ENCODE results near the gene NELFCD. TPM values are rescaled to one million over a fixed set of nuclear protein-coding genes. Genes with fewer than 3 reads are reported as not detected.
A peak's percentile ranks its signal among the peaks of the same experiment; 100 is the strongest.
"Not testable (repeated sequence)": the region's sequence is repeated elsewhere in the genome, so short reads cannot be mapped to it uniquely, and the experiment has no call there.

The NELFCD gene
- total RNA-seq, 4 donors from 2014 or later, result 45.9 to 90.0 (median 63.4) TPM

- no peak for TF ChIP-seq POLR2A (IDR thresholded peaks at IDR 0.05)
- no peak for TF ChIP-seq CTCF (IDR thresholded peaks at IDR 0.05)
- TF ChIP-seq POLR2AphosphoS5 (IDR thresholded peaks at IDR 0.05), result no peak
- H3K27me3 ChIP-seq, result no peaks in the 10 kb centered on the region
- no peak overlapping the region for H3K27ac ChIP-seq
- peaks cover 54% of the 10 kb centered on the region for H3K36me3 ChIP-seq
- H3K9me3 ChIP-seq, result no peaks in the 10 kb centered on the region
- H3K4me3 ChIP-seq, result no peak overlapping the region
- no peak for DNase-seq (ENCODE audit: low spot score in 2 of 2)
- H3K4me1 ChIP-seq, result peaks cover 36% of the 10 kb centered on the region
- WGBS, result 95% methylated on average over 2 of the region's 2 CpGs
Measured at GRCh38 chr20:59033616-59034165, 52.6 kb downstream of the NELFCD start.

- Histone ChIP-seq H3K27ac (no peak overlapping the region), H3K4me3 (no peak overlapping the region), H3K4me1 (peaks cover 31% of the 10 kb centered on the region), H3K36me3 (peaks cover 38% of the 10 kb centered on the region), H3K9me3 (no peaks in the 10 kb centered on the region), H3K27me3 (no peaks in the 10 kb centered on the region)
- no peak for DNase-seq (ENCODE audit: low spot score in 2 of 2)
- TF ChIP-seq POLR2AphosphoS5 (IDR thresholded peaks at IDR 0.05) (no peak), EP300 (IDR thresholded peaks at IDR 0.05) (no peak), CTCF (IDR thresholded peaks at IDR 0.05) (no peak), POLR2A (IDR thresholded peaks at IDR 0.05) (no peak)
- 98% methylated on average over 3 of the region's 3 CpGs for whole genome bisulfite sequencing
Measured at GRCh38 chr20:59035381-59035780, 54.3 kb downstream of the NELFCD start.

GRCh38 chr20:59037386-59037785, 56.3 kb downstream of the NELFCD start:
- peaks cover 36% of the 10 kb centered on the region for H3K4me1 ChIP-seq
- H3K27ac ChIP-seq, result no peak overlapping the region
- no peak for TF ChIP-seq EP300 (IDR thresholded peaks at IDR 0.05)
- TF ChIP-seq POLR2A (IDR thresholded peaks at IDR 0.05), result no peak
- no peak for TF ChIP-seq POLR2AphosphoS5 (IDR thresholded peaks at IDR 0.05)
- TF ChIP-seq CTCF (IDR thresholded peaks at IDR 0.05), result no peak
- no peaks in the 10 kb centered on the region for H3K9me3 ChIP-seq
- no peaks in the 10 kb centered on the region for H3K27me3 ChIP-seq
- WGBS, result 93% methylated on average over 12 of the region's 12 CpGs
- no peak for DNase-seq (ENCODE audit: low spot score in 2 of 2)
- peaks cover 38% of the 10 kb centered on the region for H3K36me3 ChIP-seq
- H3K4me3 ChIP-seq, result no peak overlapping the region

GRCh38 chr20:59039233-59039632, 58.2 kb downstream of the NELFCD start:
- Histone ChIP-seq H3K9me3 (no peaks in the 10 kb centered on the region), H3K27ac (no peak overlapping the region), H3K27me3 (no peaks in the 10 kb centered on the region), H3K36me3 (peaks cover 38% of the 10 kb centered on the region), H3K4me3 (no peak overlapping the region), H3K4me1 (peaks cover 39% of the 10 kb centered on the region)
- no peak for TF ChIP-seq POLR2A (IDR thresholded peaks at IDR 0.05)
- no peak for TF ChIP-seq CTCF (IDR thresholded peaks at IDR 0.05)
- TF ChIP-seq EP300 (IDR thresholded peaks at IDR 0.05), result no peak
- TF ChIP-seq POLR2AphosphoS5 (IDR thresholded peaks at IDR 0.05), result no peak
- no peak for DNase-seq (ENCODE audit: low spot score in 2 of 2)
- WGBS, result 59% methylated on average over 1 of the region's 1 CpG

- H3K27ac ChIP-seq, result no peak overlapping the region
- H3K36me3 ChIP-seq, result peaks cover 27% of the 10 kb centered on the region
- TF ChIP-seq CTCF (IDR thresholded peaks at IDR 0.05), result no peak
- no peak for TF ChIP-seq POLR2AphosphoS5 (IDR thresholded peaks at IDR 0.05)
- no peak for TF ChIP-seq EP300 (IDR thresholded peaks at IDR 0.05)
- TF ChIP-seq POLR2A (IDR thresholded peaks at IDR 0.05), result no peak
- DNase-seq (ENCODE audit: low spot score in 2 of 2), result no peak
- no peak overlapping the region for H3K4me3 ChIP-seq
- no peaks in the 10 kb centered on the region for H3K27me3 ChIP-seq
- H3K4me1 ChIP-seq, result peaks cover 39% of the 10 kb centered on the region
- WGBS, result 87% methylated on average over 5 of the region's 5 CpGs
- no peaks in the 10 kb centered on the region for H3K9me3 ChIP-seq
Measured at GRCh38 chr20:59040667-59041066, 59.6 kb downstream of the NELFCD start.

GRCh38 chr20:59041487-59041886, 60.4 kb downstream of the NELFCD start:
- H3K36me3 ChIP-seq, result peaks cover 19% of the 10 kb centered on the region
- H3K4me1 ChIP-seq, result peaks cover 39% of the 10 kb centered on the region
- not testable (repeated sequence) for H3K27ac ChIP-seq; DNase-seq (ENCODE audit: low spot score in 2 of 2); H3K9me3 ChIP-seq; H3K27me3 ChIP-seq
- peak overlapping the region; percentile 88 for H3K4me3 ChIP-seq
- 87% methylated on average over 16 of the region's 16 CpGs for WGBS

Measured in suprapubic skin (tissue), 4 donors.